Vagina (tissue), 2 donors: ENCODE results near the gene CDK5RAP3.

Experiments
- POLR2AphosphoS5 ChIP-seq, 2 donors: sonication (generic); formaldehyde crosslinking; IDR thresholded peaks; one replicate each; pipeline ENCODE4 v1.9.0; 2017; ENCODE audit warnings: antibody characterized with exemption in 2 of 2, mild to moderate bottlenecking in 2 of 2, low read depth in 1 of 2; ENCODE audit not compliant: insufficient read depth in 1 of 2
- TF ChIP-seq, protein P1 (sequence below), 3 experiments: fragments of 450-650 bp in 2 of 3; fragments of 200-600 bp in 1 of 3; sonication (generic) in 1 of 3; IDR thresholded peaks; one replicate each; pipeline ENCODE4 v1.5.1; 2017 to 2019; ENCODE audit warnings: antibody characterized with exemption in 3 of 3, mild to moderate bottlenecking in 2 of 3, moderate library complexity in 2 of 3

DNA sequence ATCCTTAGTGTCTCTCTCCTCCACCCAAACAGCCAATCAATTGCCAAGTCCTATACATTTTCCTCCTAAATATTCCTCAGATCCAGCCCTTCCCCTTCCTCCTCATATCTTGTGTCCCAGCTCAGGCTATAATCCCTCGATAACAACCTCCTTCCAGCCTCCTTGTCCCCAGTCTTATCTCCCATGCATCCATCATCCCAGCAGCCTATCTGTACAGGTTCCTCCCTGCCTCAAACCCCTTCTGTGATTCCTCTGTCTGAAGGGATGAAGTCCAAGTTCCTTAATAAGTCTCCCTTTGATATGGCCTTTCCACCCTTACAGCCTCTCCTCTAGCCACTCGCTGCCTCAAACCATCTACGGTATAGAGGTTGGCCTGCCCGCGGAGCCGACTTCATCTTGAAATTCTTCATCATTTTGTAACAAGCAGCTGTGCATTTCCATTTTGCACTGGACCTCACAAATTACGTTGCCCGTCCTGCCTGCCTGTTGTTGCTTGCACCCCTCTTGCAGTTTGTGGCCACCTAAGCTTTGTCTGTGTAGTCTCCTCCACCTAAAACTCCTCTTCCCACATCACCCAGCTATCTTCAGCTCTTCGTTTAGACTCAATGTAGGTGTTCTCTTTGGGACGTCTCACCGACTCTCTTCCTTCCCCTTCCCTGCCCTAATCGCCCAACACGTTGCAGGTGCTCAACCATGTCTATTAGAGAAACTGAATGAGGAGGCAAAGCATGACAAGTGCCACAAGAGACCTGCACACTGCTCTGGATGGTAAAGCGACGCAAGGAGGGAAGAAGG is 786 bp upstream of the CDK5RAP3 start:
- TF ChIP-seq, protein P1, sequence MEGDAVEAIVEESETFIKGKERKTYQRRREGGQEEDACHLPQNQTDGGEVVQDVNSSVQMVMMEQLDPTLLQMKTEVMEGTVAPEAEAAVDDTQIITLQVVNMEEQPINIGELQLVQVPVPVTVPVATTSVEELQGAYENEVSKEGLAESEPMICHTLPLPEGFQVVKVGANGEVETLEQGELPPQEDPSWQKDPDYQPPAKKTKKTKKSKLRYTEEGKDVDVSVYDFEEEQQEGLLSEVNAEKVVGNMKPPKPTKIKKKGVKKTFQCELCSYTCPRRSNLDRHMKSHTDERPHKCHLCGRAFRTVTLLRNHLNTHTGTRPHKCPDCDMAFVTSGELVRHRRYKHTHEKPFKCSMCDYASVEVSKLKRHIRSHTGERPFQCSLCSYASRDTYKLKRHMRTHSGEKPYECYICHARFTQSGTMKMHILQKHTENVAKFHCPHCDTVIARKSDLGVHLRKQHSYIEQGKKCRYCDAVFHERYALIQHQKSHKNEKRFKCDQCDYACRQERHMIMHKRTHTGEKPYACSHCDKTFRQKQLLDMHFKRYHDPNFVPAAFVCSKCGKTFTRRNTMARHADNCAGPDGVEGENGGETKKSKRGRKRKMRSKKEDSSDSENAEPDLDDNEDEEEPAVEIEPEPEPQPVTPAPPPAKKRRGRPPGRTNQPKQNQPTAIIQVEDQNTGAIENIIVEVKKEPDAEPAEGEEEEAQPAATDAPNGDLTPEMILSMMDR (IDR thresholded peaks at IDR 0.05): no peak
- no peak for TF ChIP-seq POLR2AphosphoS5 (IDR thresholded peaks at IDR 0.05; ENCODE audit: insufficient read depth in 1 of 2, low read depth in 1 of 2)
